Right lobe of liver (tissue), 4 donors: Measurements from ENCODE around the gene EVL.

ENCODE experiments used
- POLR2A ChIP-seq: fragments of 450-650 bp; IDR thresholded peaks from one replicate; pipeline ENCODE4 v1.6.1; 2017; ENCODE audit warnings: antibody characterized with exemption, mild to moderate bottlenecking
- TF ChIP-seq, protein P1 (sequence below), 4 donors: fragments of 200-600 bp in 3 of 4; fragments of 450-650 bp in 1 of 4; IDR thresholded peaks; one replicate each; pipeline versions ENCODE4 v1.5.1 to v1.8.0; 2016 to 2022; ENCODE audit warnings: antibody characterized with exemption in 4 of 4, mild to moderate bottlenecking in 2 of 4
- donor health status: DM: no; HTN: no; CAD: no.
- donor health status: DM: no; HTN: no; CAD: no.
- donor health status: DM: no; HTN: yes; CAD: no.

DNA sequence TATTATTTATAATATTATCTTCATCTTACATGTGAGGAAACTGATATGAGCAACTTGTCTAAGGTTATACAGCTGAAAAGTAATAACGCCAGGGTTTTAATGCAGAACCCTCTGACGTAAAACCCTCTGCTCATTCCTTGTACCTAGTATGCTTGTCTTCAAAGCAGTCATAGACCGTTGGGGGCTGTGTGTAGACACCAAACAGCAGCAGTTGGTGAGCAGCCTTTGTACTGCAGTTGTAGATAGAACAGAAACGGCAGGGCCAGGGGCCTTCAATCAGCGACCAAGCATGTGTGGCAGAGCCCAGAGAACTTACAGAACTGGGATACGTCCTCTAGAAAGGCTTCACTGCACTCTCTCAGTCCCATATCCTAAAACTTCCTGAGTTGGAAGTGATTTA, 28.1 kb downstream of the EVL start:
- TF ChIP-seq, protein P1, sequence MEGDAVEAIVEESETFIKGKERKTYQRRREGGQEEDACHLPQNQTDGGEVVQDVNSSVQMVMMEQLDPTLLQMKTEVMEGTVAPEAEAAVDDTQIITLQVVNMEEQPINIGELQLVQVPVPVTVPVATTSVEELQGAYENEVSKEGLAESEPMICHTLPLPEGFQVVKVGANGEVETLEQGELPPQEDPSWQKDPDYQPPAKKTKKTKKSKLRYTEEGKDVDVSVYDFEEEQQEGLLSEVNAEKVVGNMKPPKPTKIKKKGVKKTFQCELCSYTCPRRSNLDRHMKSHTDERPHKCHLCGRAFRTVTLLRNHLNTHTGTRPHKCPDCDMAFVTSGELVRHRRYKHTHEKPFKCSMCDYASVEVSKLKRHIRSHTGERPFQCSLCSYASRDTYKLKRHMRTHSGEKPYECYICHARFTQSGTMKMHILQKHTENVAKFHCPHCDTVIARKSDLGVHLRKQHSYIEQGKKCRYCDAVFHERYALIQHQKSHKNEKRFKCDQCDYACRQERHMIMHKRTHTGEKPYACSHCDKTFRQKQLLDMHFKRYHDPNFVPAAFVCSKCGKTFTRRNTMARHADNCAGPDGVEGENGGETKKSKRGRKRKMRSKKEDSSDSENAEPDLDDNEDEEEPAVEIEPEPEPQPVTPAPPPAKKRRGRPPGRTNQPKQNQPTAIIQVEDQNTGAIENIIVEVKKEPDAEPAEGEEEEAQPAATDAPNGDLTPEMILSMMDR (IDR thresholded peaks at IDR 0.05) = no peak
- TF ChIP-seq POLR2A = no peak
